ENCODE measurements around the gene TBCK. TPM values are rescaled to one million over a fixed set of nuclear protein-coding genes. Genes with fewer than 3 reads are reported as not detected.
A peak's percentile ranks its signal among the peaks of the same experiment; 100 is the strongest.

The TBCK gene
- total RNA-seq, 1 experiment from 2014 or later, result 28.6 TPM

- TF ChIP-seq NR2C2 (CRISPR knock-in tag; IDR thresholded peaks at IDR 0.05) (no peak), PRRX2 (CRISPR knock-in tag; IDR thresholded peaks at IDR 0.05) (no peak), ZNF671 (CRISPR knock-in tag; IDR thresholded peaks at IDR 0.05) (no peak), ETV6 (CRISPR knock-in tag; IDR thresholded peaks at IDR 0.05) (no peak), JAZF1 (CRISPR knock-in tag; IDR thresholded peaks at IDR 0.05) (no peak), GABPB1 (CRISPR knock-in tag; IDR thresholded peaks at IDR 0.05) (0 out of 2 replicates have a peak, but pooled peaks have one; percentile 41), ATF6 (CRISPR knock-in tag; IDR thresholded peaks at IDR 0.05) (no peak), SMAD3 (CRISPR knock-in tag; IDR thresholded peaks at IDR 0.05; ENCODE audit: borderline replicate concordance) (no peak), ZNF121 (CRISPR knock-in tag; IDR thresholded peaks at IDR 0.05) (no peak), ZNF317 (CRISPR knock-in tag; IDR thresholded peaks at IDR 0.05; ENCODE audit: borderline replicate concordance, low read depth) (no peak), GTF2I (CRISPR knock-in tag; conservative IDR thresholded peaks at IDR 0.05) (no peak), ZNF232 (CRISPR knock-in tag; IDR thresholded peaks at IDR 0.05) (0 out of 2 replicates have a peak, but pooled peaks have one; percentile 58), ZNF532 (CRISPR knock-in tag; IDR thresholded peaks at IDR 0.05; ENCODE audit: borderline replicate concordance) (no peak), E2F4 (CRISPR knock-in tag; IDR thresholded peaks at IDR 0.05; ENCODE audit: borderline replicate concordance, low read depth) (no peak), USF1 (CRISPR knock-in tag; IDR thresholded peaks at IDR 0.05) (0 out of 2 replicates have a peak, but pooled peaks have one; percentile 11), ARID4B (CRISPR knock-in tag; IDR thresholded peaks at IDR 0.05; ENCODE audit: borderline replicate concordance) (no peak), SMAD4 (CRISPR knock-in tag; IDR thresholded peaks at IDR 0.05) (no peak), IRF2 (CRISPR knock-in tag; IDR thresholded peaks at IDR 0.05; ENCODE audit: borderline replicate concordance, low read depth) (no peak), STAT6 (CRISPR knock-in tag; conservative IDR thresholded peaks at IDR 0.05; ENCODE audit: low read depth) (no peak)
Measured at GRCh38 chr4:106315968-106316772, at the start of gene TBCK, which contains the start of gene AIMP1 (continued).

Measured in WTC11 (cell line).